Endothelial cell of umbilical vein (primary cell): ENCODE measurements around the gene RPS6KA5. TPM values are rescaled to one million over a fixed set of nuclear protein-coding genes. Genes with fewer than 3 reads are reported as not detected.
"Not testable (repeated sequence)": the region's sequence is repeated elsewhere in the genome, so short reads cannot be mapped to it uniquely, and the experiment has no call there.

ENCODE experiments used
- BruUV-seq: library from RNA; stranded (reverse); fragments of 400-500 nt; replicated peaks from 2 replicates; lab custom pipeline; 2021; lab: Mats Ljungman, UMichigan
- CTCF ChIA-PET: fragments of 300-600, 350-600 bp; sonication (Branson Sonifier 250); formaldehyde crosslinking; loops from one replicate; lab custom pipeline; 2021; ENCODE audit warnings: antibody characterized with exemption, inconsistent platforms; lab: Charles Lee
- POLR2A ChIA-PET: fragments of 300-600, 350-600 bp; sonication (Branson Sonifier 250); formaldehyde crosslinking; loops from one replicate; lab custom pipeline; 2021; ENCODE audit warnings: antibody characterized with exemption, inconsistent platforms; lab: Charles Lee
- DNase-seq: peaks from one replicate; pipeline ENCODE4 v3.0.0-alpha.2; 2011; ENCODE audit warnings: low read depth, low spot score
- FAIRE-seq: peaks from 2 replicates; lab custom pipeline; 2011; peaks lifted over from hg19 to GRCh38; lab: Jason Lieb, UNC
- H2AFZ ChIP-seq: 2 replicates; pipeline ENCODE4 v1.6.0; 2012; ENCODE audit warnings: low read depth, low read length, control low read depth, inconsistent platforms
- H3K27ac ChIP-seq: 2 replicates; pipeline ENCODE4 v1.5.1; 2011; ENCODE audit warnings: low read depth, mild to moderate bottlenecking, control low read depth, low read length, moderate library complexity; ENCODE audit not compliant: insufficient read depth
- H3K27me3 ChIP-seq, 2 experiments: 2 replicates each; pipeline versions ENCODE4 v1.6.0 to v1.6.1; 2011; ENCODE audit warnings: low read length in 2 of 2, mixed read lengths in 1 of 2; ENCODE audit not compliant: control insufficient read depth in 2 of 2, insufficient read depth in 2 of 2
- H3K36me3 ChIP-seq, 2 experiments: 2 replicates in 1 of 2; 3 replicates in 1 of 2; pipeline ENCODE4 v1.5.1; 2011; ENCODE audit warnings: low read length in 2 of 2, mild to moderate bottlenecking in 1 of 2, moderate library complexity in 1 of 2; ENCODE audit not compliant: control insufficient read depth in 2 of 2, insufficient read depth in 2 of 2; ENCODE audit errors: extremely low read depth in 1 of 2
- H3K4me1 ChIP-seq: 3 replicates; pipeline ENCODE4 v1.5.1; 2011; ENCODE audit warnings: mild to moderate bottlenecking, low read length; ENCODE audit not compliant: control insufficient read depth, insufficient read depth; ENCODE audit errors: extremely low read depth
- H3K4me2 ChIP-seq: 2 replicates; pipeline ENCODE4 v1.6.1; 2011; ENCODE audit warnings: low read length, control low read depth, mixed read lengths; ENCODE audit not compliant: insufficient read depth
- H3K4me3 ChIP-seq, 3 experiments: fragments of 200-600 bp in 1 of 3; sonication (generic), shearing (Covaris generic) in 1 of 3; replicated peaks in 1 of 3; 2 replicates each; pipeline ENCODE4 v1.5.1; 2011 to 2016; ENCODE audit warnings: control low read depth in 3 of 3, low read length in 3 of 3, mild to moderate bottlenecking in 2 of 3, inconsistent platforms in 1 of 3, low read depth in 1 of 3, moderate library complexity in 1 of 3; ENCODE audit not compliant: insufficient read depth in 1 of 3
- H3K79me2 ChIP-seq: 2 replicates; pipeline ENCODE4 v1.6.0; 2012; ENCODE audit warnings: low read length, inconsistent platforms; ENCODE audit not compliant: control insufficient read depth, insufficient read depth
- H3K9ac ChIP-seq: replicated peaks from 2 replicates; pipeline ENCODE3; 2011; ENCODE audit warnings: low read length, control low read depth; ENCODE audit not compliant: insufficient read depth; ENCODE audit errors: extremely low read depth
- H3K9me1 ChIP-seq: replicated peaks from 3 replicates; pipeline ENCODE4 v1.6.0; 2011; ENCODE audit warnings: mild to moderate bottlenecking, low read length; ENCODE audit not compliant: control insufficient read depth, insufficient read depth; ENCODE audit errors: extremely low read depth
- H3K9me3 ChIP-seq: replicated peaks from 2 replicates; pipeline ENCODE4 v1.5.1; 2012; ENCODE audit warnings: low read length, inconsistent platforms; ENCODE audit not compliant: control insufficient read depth, insufficient read depth
- H4K20me1 ChIP-seq: replicated peaks from 2 replicates; pipeline ENCODE3; 2011; ENCODE audit warnings: mild to moderate bottlenecking, low read length; ENCODE audit not compliant: control insufficient read depth, insufficient read depth; ENCODE audit errors: extremely low read depth
- EZH2 ChIP-seq: IDR thresholded peaks from 2 replicates; pipeline ENCODE4 v1.6.1; 2012; ENCODE audit warnings: borderline replicate concordance, low read depth, mild to moderate bottlenecking, moderate library complexity, low read length, inconsistent platforms; ENCODE audit not compliant: severe bottlenecking
- FOS ChIP-seq: IDR thresholded peaks from 2 replicates; pipeline ENCODE4 v1.6.1; 2011; ENCODE audit warnings: mild to moderate bottlenecking, low read length, moderate library complexity, borderline replicate concordance; ENCODE audit not compliant: insufficient read depth
- GATA2 ChIP-seq: IDR thresholded peaks from 2 replicates; pipeline ENCODE4 v1.7.0; 2011; ENCODE audit warnings: low read depth, mild to moderate bottlenecking, moderate library complexity, mixed read lengths, low read length; ENCODE audit not compliant: insufficient read length, insufficient read depth
- MAX ChIP-seq: IDR thresholded peaks from 2 replicates; pipeline ENCODE4 v1.6.1; 2011; ENCODE audit not compliant: insufficient read depth, insufficient read length
- MYC ChIP-seq: IDR thresholded peaks from one replicate; pipeline ENCODE4 v1.6.1; 2011; ENCODE audit warnings: mild to moderate bottlenecking, low read depth, low read length
- POLR2A ChIP-seq: IDR thresholded peaks from 2 replicates; pipeline ENCODE4 v1.6.1; 2012; ENCODE audit warnings: low read depth, mild to moderate bottlenecking, control low read depth, low read length
- POLR2AphosphoS5 ChIP-seq: IDR thresholded peaks from 2 replicates; pipeline ENCODE4 v1.6.1; 2012; ENCODE audit warnings: low read depth, mild to moderate bottlenecking, control low read depth, low read length, moderate library complexity; ENCODE audit not compliant: insufficient read depth
- dilution Hi-C: fragments of 300-500 bp; cut with MboI; formaldehyde crosslinking; loops from one replicate; pipeline ENCODE4 v1.15.0; 2019; ENCODE audit warnings: low sequenced_read_pairs; ENCODE audit not compliant: extremely low pct_ligation_motif_present
- intact Hi-C: fragments of 100-400 bp; cut with micrococcal nuclease; formaldehyde crosslinking; loops from one replicate; pipeline ENCODE4 v1.10.0; 2022
- polyA plus RNA-seq, 4 experiments: library from polyadenylated mRNA; depleted of rRNA in 3 of 4; stranded (reverse) in 3 of 4; unstranded in 1 of 4; fragments of >200 nt; gene quantifications; 2 replicates each; pipeline versions ENCODE4 v1.2.1 to v1.2.3, GENCODE V29; 2011 to 2012; ENCODE audit warnings: missing spikeins in 1 of 4
- total RNA-seq: library from RNA; stranded (reverse); gene quantifications from 2 replicates; pipeline ENCODE4 v1.2.3, GENCODE V29; 2021

Gene RPS6KA5
- total and polyA plus RNA-seq, 2 donors (not counting 3 experiments of a cell fraction or from before 2014, with no cell fraction given), result 2.9 to 5.4 TPM

- no peaks in the 10 kb centered on the region for H3K27me3 ChIP-seq
- H2AFZ ChIP-seq, result peak overlapping the region; percentile 98
- ChIA-PET POLR2A (no interaction called here), CTCF (interaction anchor here (1.3 kb wide), 2 partner anchors 69 to 75 kb away, joined by 4 read pairs; no protein-coding TSS in a partner anchor)
- FAIRE-seq (peak; percentile 96), DNase-seq (peak; percentile 93)
- peak overlapping the region; percentile 94 for H3K4me2 ChIP-seq
- no peaks in the 10 kb centered on the region for H4K20me1 ChIP-seq
- no peaks in the 10 kb centered on the region for H3K79me2 ChIP-seq
- peaks cover 10% of the 10 kb centered on the region for H3K4me1 ChIP-seq
- H3K4me3 ChIP-seq, result peak overlapping the region; percentile 14 to 54 (median 15)
- intact Hi-C loops (loop anchor here (1.0 kb wide), 2 partner anchors 22 to 25 kb away; no protein-coding TSS in a partner anchor), dilution Hi-C loops (no loop called here)
- no peaks in the 10 kb centered on the region for H3K9me3 ChIP-seq
- TF ChIP-seq MAX (no peak), MYC (no peak), GATA2 (no peak), FOS (no peak), EZH2 (no peak), POLR2AphosphoS5 (peak; percentile 53), POLR2A (peak; percentile 71)
- H3K9ac ChIP-seq, result peak overlapping the region; percentile 63
- no TSS peak for BruUV-seq
- H3K27ac ChIP-seq, result peak overlapping the region; percentile 39
- H3K36me3 ChIP-seq, result no peaks in the 10 kb centered on the region
- H3K9me1 ChIP-seq, result no peaks in the 10 kb centered on the region
These were observed 232.4 kb downstream of the RPS6KA5 start for GRCh38 chr14:90827919-90828610.

DNA sequence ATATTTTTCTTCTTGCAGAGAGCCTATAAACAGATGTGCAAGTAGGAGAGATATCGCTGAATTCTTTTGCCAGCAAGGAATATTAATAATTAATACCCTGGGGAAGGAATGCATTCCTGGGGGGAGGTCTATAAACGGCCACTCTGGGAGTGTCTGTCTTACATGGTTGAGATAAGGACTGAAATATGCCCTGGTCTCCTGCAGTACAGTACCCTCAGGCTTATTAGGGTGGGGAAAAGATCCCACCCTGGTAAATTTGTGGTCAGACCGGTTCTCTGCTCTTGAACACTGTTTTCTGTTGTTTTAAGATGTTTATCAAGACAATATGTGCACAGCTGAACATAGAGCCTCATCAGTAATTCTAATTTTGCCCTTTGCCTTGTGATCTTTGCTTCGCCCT is 236.9 kb downstream of the RPS6KA5 start:
- H3K9me3 ChIP-seq, dilution Hi-C loops, H3K79me2 ChIP-seq, H3K9ac ChIP-seq, H3K9me1 ChIP-seq, H3K27me3 ChIP-seq, H3K36me3 ChIP-seq, DNase-seq, H4K20me1 ChIP-seq, H3K4me3 ChIP-seq, CTCF ChIA-PET, POLR2A ChIA-PET, BruUV-seq, H3K4me2 ChIP-seq, intact Hi-C loops, H3K27ac ChIP-seq, FAIRE-seq, H3K4me1 ChIP-seq, H2AFZ ChIP-seq: not testable (repeated sequence)
